ENCODE results near the gene C3orf20. TPM values are rescaled to one million over a fixed set of nuclear protein-coding genes. Genes with fewer than 3 reads are reported as not detected.

C3orf20 gene
- total and polyA plus RNA-seq, 9 of the 15 experiments (the other 6 are each of a cell fraction or from before 2014, with no cell fraction given): 0.04 TPM; not detected in 8

GRCh38 chr3:14651440-14652251, 23.3 kb upstream of the C3orf20 start, which contains the start of gene CCDC174 (continued):
- TF ChIP-seq DMBX1 (CRISPR knock-in tag; IDR thresholded peaks at IDR 0.05; ENCODE audit: borderline replicate concordance) (peak; percentile 87), PHB2 (IDR thresholded peaks at IDR 0.05; ENCODE audit: low read depth) (0 out of 2 replicates have a peak, but pooled peaks have one; percentile 20), MEF2D (tag; conservative IDR thresholded peaks at IDR 0.05; ENCODE audit: low read depth) (peak; percentile 76; the same call in 1 of the 2 replicates), CCNT2 (IDR thresholded peaks at IDR 0.05; ENCODE audit: borderline replicate concordance, extremely low read depth, insufficient read length, low read depth, low read length) (no peak), RNF219 (CRISPR knock-in tag; IDR thresholded peaks at IDR 0.05) (no peak), MLX (CRISPR knock-in tag; conservative IDR thresholded peaks at IDR 0.05) (no peak), TCF7 (IDR thresholded peaks at IDR 0.05; ENCODE audit: borderline replicate concordance) (no peak), ZBTB12 (CRISPR knock-in tag; IDR thresholded peaks at IDR 0.05) (peak; percentile 94), MYBL2 (IDR thresholded peaks at IDR 0.05; ENCODE audit: low read depth) (peak; percentile 91), MYBL2 (CRISPR knock-in tag; IDR thresholded peaks at IDR 0.05; ENCODE audit: borderline replicate concordance) (no peak), RBM34 (IDR thresholded peaks at IDR 0.05; ENCODE audit: borderline replicate concordance, insufficient read depth, low read length) (no peak), MLLT1 (IDR thresholded peaks at IDR 0.05) (peak; percentile 8 to 47; a peak in 1 of 4 replicates), CEBPB (tag; IDR thresholded peaks at IDR 0.05) (no peak), KDM1A (IDR thresholded peaks at IDR 0.05) (no peak), AFF1 (IDR thresholded peaks at IDR 0.05; ENCODE audit: low read depth in 1 of 2, partially characterized antibody in 2 of 2) (peak; percentile 64 to 70), POLR2A (conservative IDR thresholded peaks at IDR 0.05) (peak; percentile 96), FOXP1 (CRISPR knock-in tag; IDR thresholded peaks at IDR 0.05) (no peak; the same call in none of the 2 replicates)
